ENCODE results near the gene UGT8. TPM values are rescaled to one million over a fixed set of nuclear protein-coding genes. Genes with fewer than 3 reads are reported as not detected.

UGT8 gene
- total RNA-seq, 1 donor from 2014 or later = 12.3 TPM

DNA sequence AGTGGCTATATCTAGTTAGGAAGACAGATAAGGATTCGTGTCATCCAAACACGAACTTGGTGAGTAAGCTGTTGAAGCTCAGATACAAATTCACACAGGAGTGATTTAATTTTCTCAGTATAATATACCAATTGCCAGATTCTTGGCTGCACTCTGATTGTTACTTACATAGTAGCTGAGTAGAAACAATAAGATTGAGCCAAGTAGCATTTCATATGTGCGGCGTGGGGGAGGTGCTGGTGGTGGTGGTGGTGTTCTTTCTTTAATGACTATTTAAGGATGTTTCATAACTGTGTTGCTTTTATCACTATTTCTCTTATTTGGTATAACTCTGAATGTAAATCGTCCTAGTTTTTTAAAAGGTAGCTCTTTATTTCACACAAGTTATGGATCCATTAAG is 102.9 kb downstream of the UGT8 start:
- Histone ChIP-seq H3K27me3 (ENCODE audit: control insufficient read depth, insufficient read depth, low read length) (no peaks in the 10 kb centered on the region), H3K36me3 (ENCODE audit: control insufficient read depth, insufficient read depth, low read length) (no peaks in the 10 kb centered on the region), H3K4me3 (ENCODE audit: low read depth, low read length) (no peak overlapping the region)
- TF ChIP-seq, protein P1, sequence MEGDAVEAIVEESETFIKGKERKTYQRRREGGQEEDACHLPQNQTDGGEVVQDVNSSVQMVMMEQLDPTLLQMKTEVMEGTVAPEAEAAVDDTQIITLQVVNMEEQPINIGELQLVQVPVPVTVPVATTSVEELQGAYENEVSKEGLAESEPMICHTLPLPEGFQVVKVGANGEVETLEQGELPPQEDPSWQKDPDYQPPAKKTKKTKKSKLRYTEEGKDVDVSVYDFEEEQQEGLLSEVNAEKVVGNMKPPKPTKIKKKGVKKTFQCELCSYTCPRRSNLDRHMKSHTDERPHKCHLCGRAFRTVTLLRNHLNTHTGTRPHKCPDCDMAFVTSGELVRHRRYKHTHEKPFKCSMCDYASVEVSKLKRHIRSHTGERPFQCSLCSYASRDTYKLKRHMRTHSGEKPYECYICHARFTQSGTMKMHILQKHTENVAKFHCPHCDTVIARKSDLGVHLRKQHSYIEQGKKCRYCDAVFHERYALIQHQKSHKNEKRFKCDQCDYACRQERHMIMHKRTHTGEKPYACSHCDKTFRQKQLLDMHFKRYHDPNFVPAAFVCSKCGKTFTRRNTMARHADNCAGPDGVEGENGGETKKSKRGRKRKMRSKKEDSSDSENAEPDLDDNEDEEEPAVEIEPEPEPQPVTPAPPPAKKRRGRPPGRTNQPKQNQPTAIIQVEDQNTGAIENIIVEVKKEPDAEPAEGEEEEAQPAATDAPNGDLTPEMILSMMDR (IDR thresholded peaks at IDR 0.05; ENCODE audit: insufficient read depth, low read length, poor library complexity, severe bottlenecking) = no peak
- no peak for DNase-seq (ENCODE audit: low read depth)

DNA sequence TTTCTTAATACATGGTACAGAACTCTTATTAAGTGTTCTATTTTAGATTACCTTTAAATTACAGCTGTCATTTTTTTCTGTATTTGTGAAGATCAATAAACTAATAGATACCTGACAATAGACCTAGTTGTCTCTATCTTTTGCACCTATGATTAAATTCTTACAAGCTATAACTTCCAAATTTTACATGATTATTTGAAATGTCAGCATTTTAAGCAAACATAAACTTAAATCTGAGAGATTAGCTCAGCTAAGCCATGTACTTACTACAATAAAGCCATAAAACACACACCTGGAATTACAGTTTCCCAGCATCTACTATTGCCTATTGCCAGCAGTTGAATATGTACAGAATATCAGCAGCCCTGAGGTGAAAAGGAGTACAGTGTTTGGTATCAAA is 118.8 kb downstream of the UGT8 start:
- H3K36me3 ChIP-seq (ENCODE audit: control insufficient read depth, insufficient read depth, low read length) = no peaks in the 10 kb centered on the region

DNA sequence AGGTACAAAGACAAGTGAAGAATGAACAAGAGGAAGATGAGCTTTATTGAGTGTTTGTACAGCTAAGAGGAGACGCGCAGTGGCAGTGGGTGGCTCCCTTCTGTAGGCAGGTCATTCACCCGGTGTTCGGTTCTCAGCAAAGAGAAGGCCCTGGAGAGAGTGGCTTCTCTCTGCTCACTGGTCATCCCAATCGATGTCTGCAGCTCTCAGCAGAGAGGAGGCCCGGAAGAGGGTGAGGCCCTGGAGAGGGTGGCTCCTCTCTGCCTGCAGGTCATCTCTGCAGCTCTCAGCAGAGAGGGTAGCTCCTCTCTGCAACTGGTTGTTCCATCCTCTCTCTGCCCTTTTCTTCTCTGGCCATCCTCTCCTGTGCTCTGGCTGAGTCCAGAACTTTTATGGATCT is 126.5 kb downstream of the UGT8 start:
- TF ChIP-seq, protein P1 (IDR thresholded peaks at IDR 0.05; ENCODE audit: insufficient read depth, low read length, poor library complexity, severe bottlenecking) = no peak

More for the DNA sequence above, 118.8 kb downstream of the UGT8 start:
- DNase-seq (ENCODE audit: low read depth) = no peak
- Histone ChIP-seq H3K27me3 (ENCODE audit: control insufficient read depth, insufficient read depth, low read length) (no peaks in the 10 kb centered on the region), H3K4me3 (ENCODE audit: low read depth, low read length) (no peak overlapping the region)
- TF ChIP-seq, protein P1 (IDR thresholded peaks at IDR 0.05; ENCODE audit: insufficient read depth, low read length, poor library complexity, severe bottlenecking) = no peak

DNA sequence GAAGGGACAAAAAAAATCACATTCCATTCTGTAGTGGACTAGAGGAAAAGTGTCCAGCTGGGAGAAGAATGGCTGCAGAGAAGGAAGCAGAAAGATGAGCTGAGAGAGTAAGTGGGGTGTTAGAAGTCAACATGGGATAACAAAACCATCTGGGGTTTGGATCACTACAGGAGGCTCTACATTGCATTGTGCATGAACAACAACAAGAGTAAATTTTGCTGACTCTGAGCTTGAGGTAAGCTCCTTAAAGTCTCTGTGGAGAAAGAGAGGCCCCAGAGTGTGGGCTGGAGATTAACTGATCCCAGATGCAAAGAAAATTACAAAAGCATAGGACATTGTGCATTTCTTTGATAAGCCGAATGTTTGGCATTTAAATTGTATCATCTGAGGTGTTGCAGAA is 128.9 kb downstream of the UGT8 start:
- Histone ChIP-seq H3K27me3 (ENCODE audit: control insufficient read depth, insufficient read depth, low read length) (no peaks in the 10 kb centered on the region), H3K4me3 (ENCODE audit: low read depth, low read length) (no peak overlapping the region), H3K36me3 (ENCODE audit: control insufficient read depth, insufficient read depth, low read length) (no peaks in the 10 kb centered on the region)
- TF ChIP-seq, protein P1 (IDR thresholded peaks at IDR 0.05; ENCODE audit: insufficient read depth, low read length, poor library complexity, severe bottlenecking) = no peak
- DNase-seq (ENCODE audit: low read depth) = no peak

More for the DNA sequence above, 126.5 kb downstream of the UGT8 start:
- no peak for DNase-seq (ENCODE audit: low read depth)
- Histone ChIP-seq H3K4me3 (ENCODE audit: low read depth, low read length) (no peak overlapping the region), H3K27me3 (ENCODE audit: control insufficient read depth, insufficient read depth, low read length) (no peaks in the 10 kb centered on the region), H3K36me3 (ENCODE audit: control insufficient read depth, insufficient read depth, low read length) (no peaks in the 10 kb centered on the region)

Data from kidney epithelial cell (primary cell).